Vagina (tissue), 2 donors: ENCODE data around the gene ACOX2. TPM values are rescaled to one million over a fixed set of nuclear protein-coding genes. Genes with fewer than 3 reads are reported as not detected.

Experiments
- DNase-seq, 2 donors: peaks; one replicate each; pipeline ENCODE4 v3.0.0-alpha.2; 2017; ENCODE audit errors: extremely low spot score in 2 of 2
- H3K27ac ChIP-seq: fragments of 200-600 bp; sonication (generic); one replicate; pipeline ENCODE4 v1.5.1; 2019
- H3K27me3 ChIP-seq: fragments of 200-600 bp; sonication (generic); one replicate; pipeline ENCODE4 v1.5.1; 2019
- H3K36me3 ChIP-seq, 2 donors: fragments of 200-600 bp; sonication (generic); one replicate each; pipeline ENCODE4 v1.5.1; 2017 to 2019
- H3K4me1 ChIP-seq: fragments of 200-600 bp; sonication (generic); one replicate; pipeline ENCODE4 v1.5.1; 2019
- H3K4me3 ChIP-seq, 2 donors: fragments of 200-600 bp; sonication (generic); 1 replicate in 1 of 2; 2 replicates in 1 of 2; pipeline ENCODE4 v1.5.1; 2016 to 2019
- H3K9me3 ChIP-seq: fragments of 200-600 bp; sonication (generic); one replicate; pipeline ENCODE4 v1.5.1; 2019
- CTCF ChIP-seq, 3 experiments: fragments of 450-650 bp in 2 of 3; fragments of 200-600 bp in 1 of 3; sonication (generic) in 1 of 3; IDR thresholded peaks; one replicate each; pipeline ENCODE4 v1.5.1; 2017 to 2019; ENCODE audit warnings: antibody characterized with exemption in 3 of 3, mild to moderate bottlenecking in 2 of 3, moderate library complexity in 2 of 3
- POLR2A ChIP-seq, 2 donors: fragments of 450-650 bp; IDR thresholded peaks; one replicate each; pipeline ENCODE4 v1.6.1; 2017; ENCODE audit warnings: antibody characterized with exemption in 2 of 2, mild to moderate bottlenecking in 2 of 2, moderate library complexity in 2 of 2
- POLR2AphosphoS5 ChIP-seq, 2 donors: sonication (generic); formaldehyde crosslinking; IDR thresholded peaks; one replicate each; pipeline ENCODE4 v1.9.0; 2017; ENCODE audit warnings: antibody characterized with exemption in 2 of 2, mild to moderate bottlenecking in 2 of 2, low read depth in 1 of 2; ENCODE audit not compliant: insufficient read depth in 1 of 2
- intact Hi-C: fragments of 100-400 bp; cut with DNase I; formaldehyde crosslinking; loops from one replicate; pipeline ENCODE4 v1.15.1; 2023
- total RNA-seq: library from RNA; depleted of rRNA; stranded (reverse); fragments of >200 nt; gene quantifications from one replicate; pipeline ENCODE4 v1.2.3, GENCODE V29; 2016

The ACOX2 gene
- total RNA-seq, 1 donor from 2014 or later, result 24.8 TPM

- H3K36me3 ChIP-seq, result peaks cover 0 to 4% of the 10 kb centered on the region in 2 donors
- no peak for DNase-seq
- H3K27me3 ChIP-seq, result no peaks in the 10 kb centered on the region
- no peak overlapping the region for H3K4me3 ChIP-seq
- intact Hi-C loops, result loop anchor here (10.0 kb wide), 1 partner anchor 208 kb away; no protein-coding TSS in a partner anchor
- peaks cover 50% of the 10 kb centered on the region for H3K4me1 ChIP-seq
- no peak overlapping the region for H3K27ac ChIP-seq
- TF ChIP-seq CTCF (IDR thresholded peaks at IDR 0.05) (peak; percentile 59 to 95 (median 78)), POLR2AphosphoS5 (IDR thresholded peaks at IDR 0.05; ENCODE audit: insufficient read depth in 1 of 2, low read depth in 1 of 2) (peak in 1 of 2 donors; percentile 19), POLR2A (IDR thresholded peaks at IDR 0.05) (no peak)
- H3K9me3 ChIP-seq, result no peaks in the 10 kb centered on the region
Measured at GRCh38 chr3:58532794-58533220, 4.2 kb downstream of the ACOX2 start.

- Histone ChIP-seq H3K9me3 (no peaks in the 10 kb centered on the region), H3K36me3 (peaks cover 0 to 4% of the 10 kb centered on the region in 2 donors), H3K4me3 (no peak overlapping the region), H3K27me3 (no peaks in the 10 kb centered on the region), H3K27ac (no peak overlapping the region), H3K4me1 (peaks cover 42% of the 10 kb centered on the region)
- no peak for TF ChIP-seq CTCF (IDR thresholded peaks at IDR 0.05)
- no peak for TF ChIP-seq POLR2A (IDR thresholded peaks at IDR 0.05)
- no peak for TF ChIP-seq POLR2AphosphoS5 (IDR thresholded peaks at IDR 0.05; ENCODE audit: insufficient read depth in 1 of 2, low read depth in 1 of 2)
- intact Hi-C loops, result loop anchor here (10.0 kb wide), 1 partner anchor 207 kb away; no protein-coding TSS in a partner anchor
- no peak for DNase-seq
Measured at GRCh38 chr3:58531956-58532355, 5.0 kb downstream of the ACOX2 start.

GRCh38 chr3:58531555-58531954, 5.4 kb downstream of the ACOX2 start:
- intact Hi-C loops, result loop anchor here (10.0 kb wide), 1 partner anchor 207 kb away; no protein-coding TSS in a partner anchor
- peaks cover 38% of the 10 kb centered on the region for H3K4me1 ChIP-seq
- TF ChIP-seq POLR2AphosphoS5 (IDR thresholded peaks at IDR 0.05; ENCODE audit: insufficient read depth in 1 of 2, low read depth in 1 of 2), result no peak

GRCh38 chr3:58530354-58530865, 6.6 kb downstream of the ACOX2 start:
- no peak overlapping the region for H3K4me3 ChIP-seq
- H3K27ac ChIP-seq, result no peak overlapping the region
- peaks cover 26% of the 10 kb centered on the region for H3K4me1 ChIP-seq
- TF ChIP-seq POLR2A (IDR thresholded peaks at IDR 0.05) (no peak), POLR2AphosphoS5 (IDR thresholded peaks at IDR 0.05; ENCODE audit: insufficient read depth in 1 of 2, low read depth in 1 of 2) (no peak), CTCF (IDR thresholded peaks at IDR 0.05) (no peak)
- no peak for DNase-seq
- H3K27me3 ChIP-seq, result no peaks in the 10 kb centered on the region
- intact Hi-C loops, result loop anchor here (10.0 kb wide), 1 partner anchor 206 kb away; no protein-coding TSS in a partner anchor
- peaks cover 0 to 4% of the 10 kb centered on the region in 2 donors for H3K36me3 ChIP-seq
- no peaks in the 10 kb centered on the region for H3K9me3 ChIP-seq

More at GRCh38 chr3:58531555-58531954, 5.4 kb downstream of the ACOX2 start:
- H3K4me3 ChIP-seq, result no peak overlapping the region
- H3K27me3 ChIP-seq, result no peaks in the 10 kb centered on the region
- DNase-seq, result no peak
- H3K27ac ChIP-seq, result no peak overlapping the region
- no peaks in the 10 kb centered on the region for H3K9me3 ChIP-seq
- H3K36me3 ChIP-seq, result peaks cover 0 to 4% of the 10 kb centered on the region in 2 donors

GRCh38 chr3:58529516-58530353, 7.3 kb downstream of the ACOX2 start:
- intact Hi-C loops, result loop anchor here (10.0 kb wide), 1 partner anchor 205 kb away; no protein-coding TSS in a partner anchor
- TF ChIP-seq POLR2AphosphoS5 (IDR thresholded peaks at IDR 0.05; ENCODE audit: insufficient read depth in 1 of 2, low read depth in 1 of 2) (no peak), CTCF (IDR thresholded peaks at IDR 0.05) (no peak), POLR2A (IDR thresholded peaks at IDR 0.05) (no peak)
- no peak for DNase-seq
- no peak overlapping the region for H3K4me3 ChIP-seq
- peaks cover 0 to 4% of the 10 kb centered on the region in 2 donors for H3K36me3 ChIP-seq
- no peaks in the 10 kb centered on the region for H3K9me3 ChIP-seq
- H3K27me3 ChIP-seq, result no peaks in the 10 kb centered on the region
- H3K4me1 ChIP-seq, result peaks cover 20% of the 10 kb centered on the region
- H3K27ac ChIP-seq, result no peak overlapping the region
